Left ventricle myocardium inferior (tissue), 1 donor: Measurements from ENCODE around the gene CYGB. TPM values are rescaled to one million over a fixed set of nuclear protein-coding genes. Genes with fewer than 3 reads are reported as not detected.
A peak's percentile ranks its signal among the peaks of the same experiment; 100 is the strongest.

Experiments used
- DNase-seq: peaks from one replicate; pipeline ENCODE4 v3.0.0-alpha.2; 2020
- H3K27ac ChIP-seq: fragments of 200-600 bp; replicated peaks from 2 replicates; pipeline ENCODE4 v1.8.0; 2021
- H3K27me3 ChIP-seq: fragments of 200-600 bp; 2 replicates; pipeline ENCODE4 v1.8.0; 2021; ENCODE audit warnings: low read depth
- H3K36me3 ChIP-seq: fragments of 200-600 bp; 2 replicates; pipeline ENCODE4 v1.8.0; 2021
- H3K4me1 ChIP-seq: fragments of 200-600 bp; 2 replicates; pipeline ENCODE4 v1.8.0; 2021
- H3K4me3 ChIP-seq: fragments of 200-600 bp; 2 replicates; pipeline ENCODE4 v1.8.0; 2021; ENCODE audit warnings: mild to moderate bottlenecking, moderate library complexity
- H3K9me3 ChIP-seq: fragments of 200-600 bp; replicated peaks from 2 replicates; pipeline ENCODE4 v1.8.0; 2021
- CTCF ChIP-seq: fragments of 200-600 bp; IDR thresholded peaks from 2 replicates; pipeline ENCODE4 v1.8.0; 2021; ENCODE audit warnings: antibody characterized with exemption, mild to moderate bottlenecking, borderline replicate concordance
- intact Hi-C: fragments of 100-400 bp; cut with micrococcal nuclease; formaldehyde crosslinking; loops from one replicate; pipeline ENCODE4 v1.11.0; 2022
- total RNA-seq: library from RNA; stranded (reverse); fragmentation: NEBNext Ultra II Directional; extraction: Animal tissue kit (Norgen Biotek cat#: 25700); gene quantifications from one replicate; pipeline ENCODE4 v1.2.1, GENCODE V29; 2021
- donor health status: DM: no; HTN: yes; CAD: no; lungs with severe emphysema.

CYGB gene
- total RNA-seq, 1 donor from 2014 or later = 24.1 TPM

DNA sequence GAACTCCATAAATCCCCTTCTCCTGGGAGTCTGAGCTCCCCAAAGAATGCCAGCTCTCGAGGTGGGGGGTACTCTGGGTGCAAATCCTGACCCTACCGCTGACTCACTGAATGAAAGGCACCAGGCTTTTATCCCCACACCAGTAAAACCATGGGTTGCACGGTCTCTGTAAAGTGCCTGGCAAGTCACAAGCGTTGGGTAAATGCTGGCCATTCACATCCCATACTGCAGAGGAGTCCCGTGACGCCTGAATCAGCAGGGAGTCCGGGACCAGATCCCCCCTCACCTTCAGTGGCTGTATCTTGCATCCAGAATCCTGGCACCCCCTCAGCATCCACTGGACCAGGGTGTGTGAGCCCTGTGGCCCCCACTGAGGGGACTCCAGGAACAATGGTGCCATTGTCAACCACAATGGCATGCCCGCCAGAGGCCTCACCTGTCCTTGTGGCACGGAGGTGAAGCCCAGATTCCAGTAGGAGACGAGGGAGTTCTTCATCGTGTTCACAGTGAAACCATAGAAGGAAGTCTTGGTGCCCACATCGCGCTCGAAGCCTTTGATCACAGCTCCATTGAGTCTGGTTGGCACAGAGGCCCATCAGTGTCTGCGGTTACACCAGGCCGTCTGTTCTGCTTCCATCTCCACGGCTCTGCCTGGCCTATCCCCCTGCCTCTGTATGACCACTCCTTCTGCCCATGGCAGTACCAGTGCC is 34.8 kb upstream of the CYGB start:
- DNase-seq = no peak
- Histone ChIP-seq H3K4me1 (peaks cover 15% of the 10 kb centered on the region), H3K4me3 (no peak overlapping the region), H3K27me3 (no peaks in the 10 kb centered on the region), H3K27ac (no peak overlapping the region), H3K36me3 (no peaks in the 10 kb centered on the region), H3K9me3 (no peaks in the 10 kb centered on the region)
- no peak for TF ChIP-seq CTCF
- intact Hi-C loops = no loop called here

DNA sequence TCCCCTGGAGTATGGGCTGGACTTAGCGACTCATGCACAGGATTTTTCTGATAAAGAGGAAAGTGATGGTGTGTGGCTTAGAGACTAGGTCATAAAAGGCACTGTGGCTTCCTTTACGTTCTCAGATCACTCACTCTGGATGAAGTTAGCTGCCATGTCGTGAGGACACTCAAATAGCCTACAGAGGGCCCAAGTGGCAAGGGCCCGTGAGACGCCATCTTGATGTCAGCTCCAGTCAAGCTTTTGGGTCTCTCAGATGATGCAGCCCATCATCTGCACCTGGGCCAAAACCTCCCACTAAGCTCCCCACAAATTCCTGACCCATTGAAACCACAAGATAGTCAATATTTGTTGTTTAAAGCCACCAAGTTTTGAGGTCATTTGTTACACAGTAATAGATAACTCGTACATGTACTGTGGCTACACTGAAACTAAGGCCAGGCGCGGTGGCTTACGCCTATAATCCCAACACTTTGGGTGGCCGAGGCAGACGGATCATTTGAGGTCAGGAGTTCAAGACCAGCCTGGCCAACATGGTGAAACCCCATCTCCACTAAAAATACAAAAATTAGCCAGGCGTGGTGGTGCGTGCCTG is 33.5 kb upstream of the CYGB start:
- TF ChIP-seq CTCF = no peak
- intact Hi-C loops = no loop called here
- Histone ChIP-seq H3K36me3 (peaks cover 4% of the 10 kb centered on the region), H3K4me3 (no peak overlapping the region), H3K4me1 (peaks cover 27% of the 10 kb centered on the region), H3K27ac (no peak overlapping the region), H3K27me3 (no peaks in the 10 kb centered on the region), H3K9me3 (no peaks in the 10 kb centered on the region)
- no peak for DNase-seq

DNA sequence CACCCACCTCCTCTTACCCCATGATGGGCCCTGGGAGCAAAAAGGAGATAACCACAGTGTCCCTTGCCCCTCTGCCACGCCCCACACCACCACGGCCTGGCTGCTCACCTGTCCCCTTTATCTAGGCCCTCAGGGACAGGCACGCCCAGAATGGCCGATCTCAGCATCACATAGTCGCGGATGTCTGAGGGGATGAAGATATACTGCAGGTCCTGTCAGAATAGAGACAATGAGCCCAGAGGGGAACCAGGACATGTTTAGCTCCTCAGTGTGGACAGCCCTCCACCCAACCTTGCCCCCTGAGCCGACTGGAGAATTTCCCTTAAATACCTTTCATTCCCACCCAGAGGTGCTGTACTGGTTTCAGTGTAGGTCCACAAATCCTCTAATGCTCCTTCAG is 32.9 kb upstream of the CYGB start:
- H3K4me3 ChIP-seq = no peak overlapping the region
- no peaks in the 10 kb centered on the region for H3K9me3 ChIP-seq
- intact Hi-C loops = no loop called here
- H3K4me1 ChIP-seq = peaks cover 32% of the 10 kb centered on the region
- H3K36me3 ChIP-seq = peaks cover 9% of the 10 kb centered on the region
- no peak for DNase-seq
- no peaks in the 10 kb centered on the region for H3K27me3 ChIP-seq
- TF ChIP-seq CTCF = no peak
- peak overlapping the region; percentile 16 for H3K27ac ChIP-seq

GRCh38 chr17:76569607-76570279 is 32.2 kb upstream of the CYGB start:
- no peak overlapping the region for H3K4me3 ChIP-seq
- no peak for TF ChIP-seq CTCF
- no peaks in the 10 kb centered on the region for H3K9me3 ChIP-seq
- H3K27me3 ChIP-seq = no peaks in the 10 kb centered on the region
- H3K36me3 ChIP-seq = peaks cover 12% of the 10 kb centered on the region
- intact Hi-C loops = no loop called here
- peak overlapping the region; percentile 16 for H3K27ac ChIP-seq
- DNase-seq = peak; percentile 46
- H3K4me1 ChIP-seq = peaks cover 34% of the 10 kb centered on the region

GRCh38 chr17:76568811-76569221 is 31.3 kb upstream of the CYGB start:
- Histone ChIP-seq H3K4me3 (no peak overlapping the region), H3K9me3 (no peaks in the 10 kb centered on the region), H3K36me3 (peaks cover 16% of the 10 kb centered on the region), H3K4me1 (peaks cover 34% of the 10 kb centered on the region), H3K27me3 (no peaks in the 10 kb centered on the region), H3K27ac (no peak overlapping the region)
- no peak for TF ChIP-seq CTCF
- intact Hi-C loops = no loop called here
- DNase-seq = no peak
